SK-N-SH treated with all-trans-retinoic acid at 6 μM for 48 hours (cell line): ENCODE data around the gene SLC30A4.

Experiments
- ATAC-seq: fragments of 200-7000 bp; cut with Tn5 transposase; 3 replicates; pipeline ENCODE4 v1.9.1; 2020; ENCODE audit warnings: mild to moderate bottlenecking, moderate library complexity
- ARNTL ChIP-seq: fragments of 450-650 bp; formaldehyde crosslinking; IDR thresholded peaks from 2 replicates; pipeline ENCODE4 v1.5.0; 2020; ENCODE audit warnings: low read depth, mild to moderate bottlenecking, moderate library complexity, borderline replicate concordance
- BACH2 ChIP-seq: fragments of 250-450 bp; sonication (Bioruptor Pico); IDR thresholded peaks from 2 replicates; pipeline ENCODE4 v1.9.0; 2021; ENCODE audit warnings: mild to moderate bottlenecking, borderline replicate concordance
- CSDC2 ChIP-seq: fragments of 250-450 bp; sonication (Bioruptor Pico); IDR thresholded peaks from 2 replicates; pipeline ENCODE4 v1.5.0; 2020; ENCODE audit warnings: mild to moderate bottlenecking, moderate library complexity
- ESRRG ChIP-seq: fragments of 250-450 bp; sonication (Bioruptor Pico); IDR thresholded peaks from 2 replicates; pipeline ENCODE4 v1.6.1; 2021; ENCODE audit warnings: mild to moderate bottlenecking
- GLIS3 ChIP-seq: fragments of 250-450 bp; sonication (Bioruptor Pico); IDR thresholded peaks from 2 replicates; pipeline ENCODE4 v1.5.0; 2020; ENCODE audit warnings: mild to moderate bottlenecking, moderate library complexity
- ISL1 ChIP-seq: fragments of 250-450 bp; sonication (Bioruptor Pico); IDR thresholded peaks from 2 replicates; pipeline ENCODE4 v2.1.2; 2022; ENCODE audit warnings: mild to moderate bottlenecking, moderate library complexity
- PATZ1 ChIP-seq: fragments of 250-450 bp; sonication (Bioruptor Pico); IDR thresholded peaks from 2 replicates; pipeline ENCODE4 v1.8.0; 2020; ENCODE audit warnings: mild to moderate bottlenecking, moderate library complexity, borderline replicate concordance
- PPARA ChIP-seq: fragments of 250-450 bp; sonication (Bioruptor Pico); IDR thresholded peaks from 2 replicates; pipeline ENCODE4 v1.5.0; 2020; ENCODE audit warnings: mild to moderate bottlenecking, borderline replicate concordance
- RARB ChIP-seq: fragments of 250-450 bp; sonication (Bioruptor Pico); IDR thresholded peaks from 2 replicates; pipeline ENCODE4 v1.8.0; 2021; ENCODE audit warnings: mild to moderate bottlenecking, moderate library complexity
- SNAI2 ChIP-seq: fragments of 250-450 bp; sonication (Bioruptor Pico); IDR thresholded peaks from 2 replicates; pipeline ENCODE4 v1.5.0; 2020; ENCODE audit warnings: mild to moderate bottlenecking, moderate library complexity
- TCF4 ChIP-seq: fragments of 250-450 bp; sonication (Bioruptor Pico); IDR thresholded peaks from 2 replicates; pipeline ENCODE4 v1.8.0; 2021; ENCODE audit warnings: mild to moderate bottlenecking, moderate library complexity, borderline replicate concordance
- TOX ChIP-seq: fragments of 250-450 bp; sonication (Bioruptor Pico); IDR thresholded peaks from 2 replicates; pipeline ENCODE4 v1.8.0; 2021; ENCODE audit warnings: mild to moderate bottlenecking, moderate library complexity, borderline replicate concordance
- ZC3H10 ChIP-seq: fragments of 250-450 bp; sonication (Bioruptor Pico); IDR thresholded peaks from 2 replicates; pipeline ENCODE4 v1.5.1; 2021; ENCODE audit warnings: mild to moderate bottlenecking, moderate library complexity
- ZFP3 ChIP-seq: fragments of 250-450 bp; sonication (Bioruptor Pico); IDR thresholded peaks from 2 replicates; pipeline ENCODE4 v1.5.0; 2020; ENCODE audit warnings: mild to moderate bottlenecking, moderate library complexity
- ZFP30 ChIP-seq: fragments of 450-650 bp; formaldehyde crosslinking; IDR thresholded peaks from 2 replicates; pipeline ENCODE4 v1.5.0; 2022; ENCODE audit warnings: mild to moderate bottlenecking, moderate library complexity
- ZNF565 ChIP-seq: fragments of 450-650 bp; formaldehyde crosslinking; conservative IDR thresholded peaks from 2 replicates; pipeline ENCODE4 v1.5.0; 2020; ENCODE audit warnings: low read depth, mild to moderate bottlenecking, moderate library complexity
- ZNF8 ChIP-seq: fragments of 450-650 bp; formaldehyde crosslinking; IDR thresholded peaks from 2 replicates; pipeline ENCODE4 v1.5.0; 2020; ENCODE audit warnings: mild to moderate bottlenecking, moderate library complexity
- TF ChIP-seq, protein P1 (sequence below): fragments of 250-450 bp; sonication (Bioruptor Pico); IDR thresholded peaks from 2 replicates; pipeline ENCODE4 v1.8.0; 2021; ENCODE audit warnings: low read depth, mild to moderate bottlenecking, moderate library complexity, borderline replicate concordance
- TF ChIP-seq, protein P2 (sequence below): fragments of 250-450 bp; sonication (Bioruptor Pico); IDR thresholded peaks from 2 replicates; pipeline ENCODE4 v1.5.1; 2021; ENCODE audit warnings: mild to moderate bottlenecking, moderate library complexity
- TF ChIP-seq, protein P3 (sequence below): fragments of 250-450 bp; sonication (Bioruptor Pico); IDR thresholded peaks from 2 replicates; pipeline ENCODE4 v1.5.0; 2020; ENCODE audit warnings: mild to moderate bottlenecking, moderate library complexity

Gene SLC30A4

DNA sequence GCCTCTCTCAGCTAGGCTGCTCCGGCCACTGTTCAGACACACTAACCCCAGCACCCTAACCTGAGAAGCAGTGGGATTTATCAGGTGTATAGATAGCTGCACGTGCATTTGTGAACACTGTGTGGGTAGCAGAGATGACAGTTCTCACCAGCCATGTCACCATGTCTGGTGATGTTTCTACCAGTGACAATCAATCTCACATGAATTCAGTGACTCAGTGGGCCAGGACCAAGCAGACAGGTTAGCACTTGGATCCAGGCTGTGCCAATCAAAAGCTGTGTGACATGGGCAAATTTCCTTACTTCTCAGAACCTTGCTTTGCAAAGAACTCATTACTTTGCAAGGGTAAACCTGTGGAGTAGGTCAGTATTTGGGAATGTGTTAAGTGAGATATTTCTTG is 78.9 kb downstream of the SLC30A4 start:
- no peak for TF ChIP-seq ZNF565 (CRISPR knock-in tag)
- no peak for ATAC-seq

DNA sequence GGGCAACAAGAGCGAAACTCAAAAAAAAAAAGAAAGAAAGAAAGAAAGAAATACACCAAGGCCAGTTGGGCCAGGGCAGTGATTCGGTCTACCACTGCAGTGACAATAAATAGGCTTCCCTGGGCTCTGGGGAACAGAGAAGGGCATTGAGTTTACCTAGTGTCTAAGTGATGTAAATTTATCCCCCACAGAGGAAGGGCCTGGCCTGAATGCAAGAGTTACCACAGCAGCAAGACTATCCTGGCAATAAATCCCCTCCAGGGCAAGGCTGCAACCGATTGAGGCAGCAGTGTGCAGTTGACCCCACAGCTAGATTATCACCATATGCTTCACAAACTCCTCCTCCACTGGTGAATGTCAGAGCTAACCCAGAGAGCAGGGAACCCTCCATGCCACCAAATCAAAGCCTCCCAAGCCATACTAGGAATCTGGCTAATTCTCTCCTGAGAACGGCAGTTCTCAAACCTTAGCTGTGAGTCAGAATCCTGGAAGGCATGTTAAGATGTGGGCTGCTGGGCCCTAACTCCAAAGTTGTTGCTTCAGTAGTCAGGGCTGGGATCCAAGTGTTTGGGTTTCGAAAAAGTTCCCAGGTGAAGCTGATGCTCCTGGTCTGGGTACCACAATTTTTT is 79.9 kb downstream of the SLC30A4 start:
- ATAC-seq, result peak; percentile 73
- no peak for TF ChIP-seq ZC3H10 (CRISPR knock-in tag)

GRCh38 chr15:45441686-45442085 is 80.9 kb downstream of the SLC30A4 start:
- no peak for TF ChIP-seq ISL1
- no peak for TF ChIP-seq ESRRG (CRISPR knock-in tag)
- TF ChIP-seq ZC3H10 (CRISPR knock-in tag), result no peak
- TF ChIP-seq, protein P1, sequence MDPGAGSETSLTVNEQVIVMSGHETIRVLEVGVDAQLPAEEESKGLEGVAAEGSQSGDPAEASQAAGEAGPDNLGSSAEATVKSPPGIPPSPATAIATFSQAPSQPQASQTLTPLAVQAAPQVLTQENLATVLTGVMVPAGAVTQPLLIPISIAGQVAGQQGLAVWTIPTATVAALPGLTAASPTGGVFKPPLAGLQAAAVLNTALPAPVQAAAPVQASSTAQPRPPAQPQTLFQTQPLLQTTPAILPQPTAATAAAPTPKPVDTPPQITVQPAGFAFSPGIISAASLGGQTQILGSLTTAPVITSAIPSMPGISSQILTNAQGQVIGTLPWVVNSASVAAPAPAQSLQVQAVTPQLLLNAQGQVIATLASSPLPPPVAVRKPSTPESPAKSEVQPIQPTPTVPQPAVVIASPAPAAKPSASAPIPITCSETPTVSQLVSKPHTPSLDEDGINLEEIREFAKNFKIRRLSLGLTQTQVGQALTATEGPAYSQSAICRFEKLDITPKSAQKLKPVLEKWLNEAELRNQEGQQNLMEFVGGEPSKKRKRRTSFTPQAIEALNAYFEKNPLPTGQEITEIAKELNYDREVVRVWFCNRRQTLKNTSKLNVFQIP (CRISPR knock-in tag), result no peak
- TF ChIP-seq ZNF565 (CRISPR knock-in tag), result no peak
- no peak for TF ChIP-seq ZNF8
- no peak for TF ChIP-seq PATZ1
- TF ChIP-seq, protein P2, sequence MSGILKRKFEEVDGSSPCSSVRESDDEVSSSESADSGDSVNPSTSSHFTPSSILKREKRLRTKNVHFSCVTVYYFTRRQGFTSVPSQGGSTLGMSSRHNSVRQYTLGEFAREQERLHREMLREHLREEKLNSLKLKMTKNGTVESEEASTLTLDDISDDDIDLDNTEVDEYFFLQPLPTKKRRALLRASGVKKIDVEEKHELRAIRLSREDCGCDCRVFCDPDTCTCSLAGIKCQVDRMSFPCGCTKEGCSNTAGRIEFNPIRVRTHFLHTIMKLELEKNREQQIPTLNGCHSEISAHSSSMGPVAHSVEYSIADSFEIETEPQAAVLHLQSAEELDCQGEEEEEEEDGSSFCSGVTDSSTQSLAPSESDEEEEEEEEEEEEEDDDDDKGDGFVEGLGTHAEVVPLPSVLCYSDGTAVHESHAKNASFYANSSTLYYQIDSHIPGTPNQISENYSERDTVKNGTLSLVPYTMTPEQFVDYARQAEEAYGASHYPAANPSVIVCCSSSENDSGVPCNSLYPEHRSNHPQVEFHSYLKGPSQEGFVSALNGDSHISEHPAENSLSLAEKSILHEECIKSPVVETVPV (CRISPR knock-in tag), result no peak
- no peak for TF ChIP-seq ZFP3
- no peak for TF ChIP-seq CSDC2 (CRISPR knock-in tag)
- TF ChIP-seq ZFP30 (CRISPR knock-in tag), result no peak
- no peak for TF ChIP-seq PPARA (CRISPR knock-in tag)
- no peak for TF ChIP-seq RARB (CRISPR knock-in tag)
- TF ChIP-seq ARNTL (CRISPR knock-in tag), result no peak
- TF ChIP-seq, all 23 proteins: peak for 0
- ATAC-seq, result no peak

DNA sequence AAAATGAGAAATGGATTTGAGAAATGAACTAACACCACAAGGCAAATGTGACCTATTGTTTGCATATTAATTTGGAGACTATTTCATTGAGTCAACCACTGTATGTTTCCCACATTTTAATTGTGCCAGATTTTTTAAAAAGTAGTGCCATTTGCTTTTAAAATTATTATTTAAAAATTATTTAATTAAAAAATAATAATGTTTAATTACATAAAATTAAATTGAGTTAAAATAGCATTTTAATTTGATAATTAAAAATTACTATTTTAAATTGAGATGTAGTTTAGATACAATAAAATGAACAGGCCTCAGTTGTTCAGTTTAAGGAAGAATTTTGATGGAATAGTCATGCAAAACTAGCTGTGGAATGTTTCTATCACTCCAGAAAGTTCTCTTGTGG is 81.5 kb downstream of the SLC30A4 start:
- no peak for ATAC-seq
- TF ChIP-seq, protein P3, sequence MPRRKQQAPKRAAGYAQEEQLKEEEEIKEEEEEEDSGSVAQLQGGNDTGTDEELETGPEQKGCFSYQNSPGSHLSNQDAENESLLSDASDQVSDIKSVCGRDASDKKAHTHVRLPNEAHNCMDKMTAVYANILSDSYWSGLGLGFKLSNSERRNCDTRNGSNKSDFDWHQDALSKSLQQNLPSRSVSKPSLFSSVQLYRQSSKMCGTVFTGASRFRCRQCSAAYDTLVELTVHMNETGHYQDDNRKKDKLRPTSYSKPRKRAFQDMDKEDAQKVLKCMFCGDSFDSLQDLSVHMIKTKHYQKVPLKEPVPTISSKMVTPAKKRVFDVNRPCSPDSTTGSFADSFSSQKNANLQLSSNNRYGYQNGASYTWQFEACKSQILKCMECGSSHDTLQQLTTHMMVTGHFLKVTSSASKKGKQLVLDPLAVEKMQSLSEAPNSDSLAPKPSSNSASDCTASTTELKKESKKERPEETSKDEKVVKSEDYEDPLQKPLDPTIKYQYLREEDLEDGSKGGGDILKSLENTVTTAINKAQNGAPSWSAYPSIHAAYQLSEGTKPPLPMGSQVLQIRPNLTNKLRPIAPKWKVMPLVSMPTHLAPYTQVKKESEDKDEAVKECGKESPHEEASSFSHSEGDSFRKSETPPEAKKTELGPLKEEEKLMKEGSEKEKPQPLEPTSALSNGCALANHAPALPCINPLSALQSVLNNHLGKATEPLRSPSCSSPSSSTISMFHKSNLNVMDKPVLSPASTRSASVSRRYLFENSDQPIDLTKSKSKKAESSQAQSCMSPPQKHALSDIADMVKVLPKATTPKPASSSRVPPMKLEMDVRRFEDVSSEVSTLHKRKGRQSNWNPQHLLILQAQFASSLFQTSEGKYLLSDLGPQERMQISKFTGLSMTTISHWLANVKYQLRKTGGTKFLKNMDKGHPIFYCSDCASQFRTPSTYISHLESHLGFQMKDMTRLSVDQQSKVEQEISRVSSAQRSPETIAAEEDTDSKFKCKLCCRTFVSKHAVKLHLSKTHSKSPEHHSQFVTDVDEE (CRISPR knock-in tag), result no peak
- TF ChIP-seq ARNTL (CRISPR knock-in tag), result no peak
- TF ChIP-seq PPARA (CRISPR knock-in tag), result no peak
- TF ChIP-seq ZNF565 (CRISPR knock-in tag), result no peak
- TF ChIP-seq TCF4, result no peak

- no peak for ATAC-seq
- no peak for TF ChIP-seq SNAI2 (CRISPR knock-in tag)
- no peak for TF ChIP-seq ARNTL (CRISPR knock-in tag)
- no peak for TF ChIP-seq GLIS3 (CRISPR knock-in tag)
- no peak for TF ChIP-seq CSDC2 (CRISPR knock-in tag)
- TF ChIP-seq BACH2 (CRISPR knock-in tag), result no peak
- no peak for TF ChIP-seq ZFP30 (CRISPR knock-in tag)
- no peak for TF ChIP-seq PPARA (CRISPR knock-in tag)
- TF ChIP-seq ZC3H10 (CRISPR knock-in tag), result no peak
- no peak for TF ChIP-seq TOX (CRISPR knock-in tag)
- TF ChIP-seq, protein P3 (CRISPR knock-in tag), result no peak
- TF ChIP-seq, protein P2 (CRISPR knock-in tag), result no peak
These were observed 82.9 kb downstream of the SLC30A4 start for GRCh38 chr15:45439521-45440260.
